ENCODE data around the gene ACACB.
"Not testable (repeated sequence)": the region's sequence is repeated elsewhere in the genome, so short reads cannot be mapped to it uniquely, and the experiment has no call there.

Gene ACACB

DNA sequence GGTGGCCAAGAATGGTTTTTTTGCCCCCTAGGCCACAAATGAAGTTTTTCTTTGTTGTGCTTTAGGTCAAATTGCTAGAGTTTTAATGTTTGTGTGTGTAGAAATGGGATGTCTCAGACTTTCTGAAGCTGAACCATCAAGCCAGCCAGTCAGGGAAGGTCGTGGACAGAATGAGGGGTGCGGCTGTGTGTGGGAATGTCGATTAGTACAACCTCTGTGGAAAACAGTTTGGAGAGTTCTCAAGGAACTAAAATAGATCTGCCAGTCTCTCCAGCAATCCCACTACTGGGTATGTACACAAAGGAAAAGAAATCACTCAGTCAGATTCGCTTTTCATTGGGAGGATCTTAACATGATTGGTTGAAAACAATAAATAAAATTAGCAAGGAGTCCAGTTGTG lies 44.5 kb downstream of the ACACB start:
- CTCF ChIA-PET = no interaction called here
- H3K36me3 Mint-ChIP-seq = no peaks in the 10 kb centered on the region
- no peak for DNase-seq
- no peak overlapping the region for H3K4me3 Mint-ChIP-seq
- no peaks in the 10 kb centered on the region for H3K27me3 Mint-ChIP-seq
- peaks cover 4% of the 10 kb centered on the region for H3K4me1 Mint-ChIP-seq
- H3K27ac Mint-ChIP-seq = no peak overlapping the region
- no peaks in the 10 kb centered on the region for H3K9me3 Mint-ChIP-seq

DNA sequence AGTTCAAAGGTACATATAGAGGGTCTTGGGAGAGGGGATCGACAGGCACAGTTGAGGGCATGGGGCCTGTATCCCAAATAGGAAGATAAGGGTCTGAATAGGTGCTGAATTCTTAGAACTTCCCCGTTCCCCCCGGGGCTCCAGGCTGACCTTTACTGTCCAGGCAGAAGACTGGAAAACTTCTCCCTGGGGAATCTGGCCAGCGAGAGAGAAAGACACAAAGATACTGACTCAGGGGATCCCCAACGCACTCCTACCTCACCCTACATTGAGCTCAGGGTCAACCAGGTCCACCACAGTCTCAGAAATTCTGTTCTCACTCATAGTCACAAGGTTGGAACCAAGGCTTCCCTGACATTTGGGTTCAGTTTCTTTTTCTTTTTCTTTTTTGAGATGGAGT lies 46.2 kb downstream of the ACACB start:
- peaks cover under 1% of the 10 kb centered on the region for H3K36me3 Mint-ChIP-seq
- H3K4me1 Mint-ChIP-seq = peaks cover 2% of the 10 kb centered on the region
- no peak for DNase-seq
- no peaks in the 10 kb centered on the region for H3K27me3 Mint-ChIP-seq
- no peaks in the 10 kb centered on the region for H3K9me3 Mint-ChIP-seq
- no peak overlapping the region for H3K4me3 Mint-ChIP-seq
- CTCF ChIA-PET = no interaction called here
- H3K27ac Mint-ChIP-seq = no peak overlapping the region

DNA sequence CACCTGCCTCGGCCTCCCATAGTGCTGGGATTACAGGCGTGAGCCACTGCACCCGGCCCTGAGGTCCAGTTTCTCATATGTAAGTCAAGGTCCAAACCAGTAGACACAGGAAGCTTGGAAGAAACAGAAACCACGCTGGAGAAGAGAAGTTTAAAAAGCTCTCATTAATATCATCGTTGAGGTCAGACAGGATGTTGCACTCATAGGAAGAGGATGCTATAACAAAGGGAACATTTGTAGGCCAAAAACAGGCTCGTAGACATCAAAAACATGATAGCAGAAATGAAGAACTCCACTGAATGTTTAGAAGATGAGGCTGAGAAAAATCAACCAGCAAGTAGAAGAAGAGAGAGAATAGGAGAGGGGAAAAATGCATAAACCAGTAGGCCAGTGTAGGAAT lies 46.8 kb downstream of the ACACB start:
- Mint-ChIP-seq H3K27ac (no peak overlapping the region), H3K36me3 (peaks cover 6% of the 10 kb centered on the region), H3K4me1 (peaks cover 2% of the 10 kb centered on the region), H3K4me3 (no peak overlapping the region), H3K9me3 (no peaks in the 10 kb centered on the region), H3K27me3 (no peaks in the 10 kb centered on the region)
- DNase-seq = no peak
- CTCF ChIA-PET = no interaction called here

DNA sequence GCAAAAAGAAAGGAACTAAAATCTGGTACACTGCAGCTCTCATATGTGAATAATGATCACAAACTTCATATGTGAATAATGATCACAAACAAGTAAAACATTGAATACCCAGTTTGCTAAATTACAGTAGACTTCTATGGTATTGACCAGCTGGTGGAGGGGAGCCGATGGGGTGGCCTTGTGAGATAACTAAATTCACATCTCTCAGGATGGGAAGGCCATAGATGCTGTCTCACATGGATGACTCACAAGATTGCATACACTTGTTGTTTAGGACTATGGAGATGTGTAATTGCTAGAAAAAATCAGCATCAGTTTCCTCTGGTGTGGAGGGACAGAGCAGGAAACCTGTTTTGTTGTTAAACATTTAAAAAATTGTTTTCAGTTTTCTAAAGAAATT lies 49.2 kb downstream of the ACACB start:
- no peak overlapping the region for H3K27ac Mint-ChIP-seq
- peaks cover 2% of the 10 kb centered on the region for H3K4me1 Mint-ChIP-seq
- no peaks in the 10 kb centered on the region for H3K9me3 Mint-ChIP-seq
- H3K36me3 Mint-ChIP-seq = peaks cover 8% of the 10 kb centered on the region
- H3K4me3 Mint-ChIP-seq = no peak overlapping the region
- CTCF ChIA-PET = no interaction called here
- DNase-seq = no peak
- no peaks in the 10 kb centered on the region for H3K27me3 Mint-ChIP-seq

DNA sequence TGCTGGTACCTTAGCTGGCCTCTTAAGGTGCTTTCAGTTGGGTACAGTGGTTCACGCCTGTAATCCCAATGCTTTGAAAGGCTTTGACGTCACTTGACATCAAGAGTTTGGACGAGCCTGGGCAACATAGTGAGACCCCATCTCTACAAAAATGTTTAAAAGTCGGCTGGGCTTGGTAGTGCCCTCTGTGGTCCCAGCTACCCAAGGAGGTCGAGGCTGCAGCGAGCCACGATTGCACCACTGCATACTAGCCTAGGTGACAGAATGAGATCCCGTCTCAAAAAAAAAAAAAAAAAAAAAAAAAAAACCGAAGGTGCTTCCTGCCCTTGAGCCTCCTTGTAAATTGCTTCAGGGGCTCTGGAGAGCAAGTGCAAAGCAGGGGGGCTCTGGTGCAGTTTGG lies 50.0 kb downstream of the ACACB start:
- no peak overlapping the region for H3K27ac Mint-ChIP-seq
- DNase-seq = no peak
- H3K9me3 Mint-ChIP-seq = no peaks in the 10 kb centered on the region
- peaks cover 2% of the 10 kb centered on the region for H3K4me1 Mint-ChIP-seq
- no peaks in the 10 kb centered on the region for H3K27me3 Mint-ChIP-seq
- peaks cover 8% of the 10 kb centered on the region for H3K36me3 Mint-ChIP-seq
- CTCF ChIA-PET = interaction anchor here (0.7 kb wide), 1 partner anchor 54 kb away, joined by 3 read pairs; no protein-coding TSS in a partner anchor
- no peak overlapping the region for H3K4me3 Mint-ChIP-seq

DNA sequence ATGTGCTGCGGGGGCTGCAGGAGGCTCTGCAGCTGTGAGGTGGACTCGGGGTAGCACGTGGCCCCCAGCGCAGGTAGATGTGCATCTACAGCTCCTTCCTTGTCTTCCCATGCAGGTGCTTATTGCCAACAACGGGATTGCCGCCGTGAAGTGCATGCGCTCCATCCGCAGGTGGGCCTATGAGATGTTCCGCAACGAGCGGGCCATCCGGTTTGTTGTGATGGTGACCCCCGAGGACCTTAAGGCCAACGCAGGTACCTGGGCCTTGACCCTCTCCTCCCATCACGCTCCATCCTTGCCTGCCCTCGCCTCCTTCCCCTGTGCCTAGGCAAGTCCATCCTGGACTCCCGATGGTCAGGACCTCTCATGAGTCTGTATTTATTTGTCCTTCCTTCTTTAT lies 51.4 kb downstream of the ACACB start:
- H3K4me1 Mint-ChIP-seq = peaks cover 2% of the 10 kb centered on the region
- no peak for DNase-seq
- H3K27me3 Mint-ChIP-seq = no peaks in the 10 kb centered on the region
- CTCF ChIA-PET = no interaction called here
- no peak overlapping the region for H3K27ac Mint-ChIP-seq
- H3K4me3 Mint-ChIP-seq = no peak overlapping the region
- H3K9me3 Mint-ChIP-seq = peaks cover 1% of the 10 kb centered on the region
- H3K36me3 Mint-ChIP-seq = peaks cover 21% of the 10 kb centered on the region

DNA sequence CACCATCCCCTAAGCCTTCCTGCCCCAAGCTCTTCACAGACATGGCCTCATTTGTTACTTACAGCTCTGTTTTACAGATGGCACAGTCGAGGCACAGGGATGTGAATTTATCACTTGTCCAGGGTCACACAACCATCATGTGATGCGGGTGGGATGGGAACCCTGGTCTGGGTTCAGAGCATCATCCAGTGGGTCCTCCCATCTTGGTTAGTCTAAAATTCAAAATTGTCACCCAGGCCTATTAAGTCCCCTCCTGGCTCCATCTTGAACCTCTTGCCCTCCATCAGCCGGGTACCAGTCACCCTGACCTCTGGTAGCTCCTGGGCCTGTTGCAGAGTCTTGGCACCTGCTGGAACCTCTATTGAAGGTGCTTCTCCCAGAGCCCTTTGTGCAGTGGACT lies 52.9 kb downstream of the ACACB start:
- no peak overlapping the region for H3K27ac Mint-ChIP-seq
- peaks cover 27% of the 10 kb centered on the region for H3K36me3 Mint-ChIP-seq

DNA sequence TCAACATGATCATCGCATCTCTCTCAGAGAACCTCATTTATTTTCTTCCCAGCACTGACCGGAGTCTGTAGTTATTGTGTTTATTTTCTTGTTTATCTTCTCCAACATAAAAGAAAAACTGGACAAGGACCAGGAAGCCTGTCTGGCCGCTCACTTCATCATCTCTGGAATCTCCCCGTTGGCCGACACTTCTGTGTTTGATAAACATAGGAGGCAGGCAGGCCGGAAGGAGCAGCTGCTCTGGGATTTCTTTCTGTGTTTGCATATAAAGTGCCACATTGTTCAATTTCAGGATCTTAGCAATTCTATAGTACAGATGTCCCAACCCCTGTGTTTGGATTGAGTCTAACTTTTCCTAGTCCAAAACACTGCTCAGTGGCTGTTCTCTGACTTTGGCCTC lies 53.3 kb downstream of the ACACB start:
- no peak overlapping the region for H3K27ac Mint-ChIP-seq
- no peaks in the 10 kb centered on the region for H3K27me3 Mint-ChIP-seq
- peaks cover 3% of the 10 kb centered on the region for H3K9me3 Mint-ChIP-seq
- H3K36me3 Mint-ChIP-seq = peaks cover 28% of the 10 kb centered on the region
- no peak for DNase-seq
- H3K4me3 Mint-ChIP-seq = no peak overlapping the region
- H3K4me1 Mint-ChIP-seq = no peaks in the 10 kb centered on the region
- CTCF ChIA-PET = no interaction called here

More for the DNA sequence above, 52.9 kb downstream of the ACACB start:
- Mint-ChIP-seq H3K9me3 (peaks cover 3% of the 10 kb centered on the region), H3K4me1 (no peaks in the 10 kb centered on the region), H3K27me3 (no peaks in the 10 kb centered on the region), H3K4me3 (no peak overlapping the region)
- CTCF ChIA-PET = no interaction called here
- no peak for DNase-seq

DNA sequence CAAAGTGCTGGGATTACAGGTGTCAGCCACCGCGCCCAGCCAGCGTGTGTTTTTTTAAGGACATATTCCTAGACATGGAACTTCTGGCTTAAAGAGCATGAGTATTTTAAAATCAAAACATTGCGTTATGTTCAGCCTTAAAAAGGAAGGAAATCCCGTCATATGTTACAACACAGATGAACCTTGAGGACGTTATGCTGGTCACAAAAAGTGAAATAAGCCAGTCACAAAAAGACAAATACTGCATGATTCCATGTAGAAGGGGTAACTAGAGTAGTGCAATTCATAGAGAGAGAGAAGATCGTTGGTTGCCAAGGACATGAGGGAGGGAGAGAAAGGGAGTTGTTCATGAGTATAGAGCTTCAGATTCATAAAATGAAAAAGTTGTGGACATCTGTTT lies 53.9 kb downstream of the ACACB start:
- Mint-ChIP-seq H3K27me3 (no peaks in the 10 kb centered on the region), H3K4me3 (no peak overlapping the region), H3K9me3 (peaks cover 3% of the 10 kb centered on the region), H3K36me3 (peaks cover 28% of the 10 kb centered on the region), H3K27ac (no peak overlapping the region), H3K4me1 (no peaks in the 10 kb centered on the region)
- DNase-seq = no peak
- CTCF ChIA-PET = no interaction called here

DNA sequence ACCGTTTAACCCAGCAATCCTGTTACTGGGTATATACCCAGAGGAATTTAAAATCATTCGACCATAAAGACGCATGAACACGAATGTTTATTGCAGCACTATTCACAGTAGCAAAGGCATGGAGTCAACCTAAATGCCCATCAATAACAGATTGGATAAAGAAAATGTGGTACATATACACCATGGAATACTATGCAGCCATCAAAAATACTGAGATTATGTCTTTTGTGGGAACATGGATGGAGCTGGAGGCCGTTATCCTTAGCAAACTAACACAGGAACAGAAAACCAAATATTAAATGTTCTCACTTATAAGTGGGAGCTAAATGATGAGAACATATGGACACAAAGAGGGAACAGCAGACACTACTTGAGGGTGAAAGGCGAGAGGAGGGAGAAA lies 56.4 kb downstream of the ACACB start:
- DNase-seq, H3K4me1 Mint-ChIP-seq, H3K4me3 Mint-ChIP-seq, H3K9me3 Mint-ChIP-seq, CTCF ChIA-PET, H3K27me3 Mint-ChIP-seq, H3K27ac Mint-ChIP-seq: not testable (repeated sequence)
- peaks cover 26% of the 10 kb centered on the region for H3K36me3 Mint-ChIP-seq

DNA sequence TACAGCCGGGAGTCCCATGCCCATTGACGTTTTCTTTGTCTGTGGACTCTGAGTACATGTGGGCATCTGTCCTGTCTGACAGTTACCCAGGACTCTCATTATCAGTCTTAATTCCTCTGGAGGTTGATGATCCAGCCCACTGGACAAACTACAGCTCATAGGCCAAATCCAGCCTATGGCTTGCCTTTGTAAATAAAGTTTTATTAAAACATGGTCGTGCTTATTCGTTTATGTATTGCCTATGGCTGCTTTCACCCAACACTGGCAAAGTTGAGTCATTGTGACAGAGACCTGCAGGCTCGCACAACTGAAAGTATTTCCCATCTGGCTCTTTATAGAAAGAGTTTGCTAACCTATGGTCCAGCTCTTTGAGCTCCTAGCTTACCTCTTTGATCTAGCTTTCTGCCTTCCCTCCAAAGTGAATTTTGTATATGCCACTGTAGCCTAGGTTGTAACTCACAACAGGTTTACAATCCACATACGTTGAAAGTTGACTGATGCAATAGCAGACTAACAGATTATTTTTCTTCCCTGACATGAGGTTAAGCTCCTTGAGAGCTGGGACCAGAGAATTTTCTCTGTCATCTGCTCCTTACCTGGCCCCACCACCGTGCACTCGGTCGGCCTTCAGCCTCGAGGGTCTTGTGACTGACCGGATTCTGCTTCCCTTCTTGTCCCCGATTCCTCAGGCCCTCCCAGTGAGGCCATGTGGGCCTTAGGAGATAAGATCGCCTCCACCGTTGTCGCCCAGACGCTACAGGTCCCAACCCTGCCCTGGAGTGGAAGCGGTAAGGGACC lies 57.3 kb downstream of the ACACB start:
- Mint-ChIP-seq H3K27ac (no peak overlapping the region), H3K4me1 (no peaks in the 10 kb centered on the region), H3K4me3 (no peak overlapping the region), H3K36me3 (peaks cover 23% of the 10 kb centered on the region), H3K27me3 (no peaks in the 10 kb centered on the region), H3K9me3 (peaks cover 3% of the 10 kb centered on the region)
- DNase-seq = no peak
- CTCF ChIA-PET = interaction anchor here (0.6 kb wide), 1 partner anchor 18 kb away, joined by 4 read pairs; no protein-coding TSS in a partner anchor

DNA sequence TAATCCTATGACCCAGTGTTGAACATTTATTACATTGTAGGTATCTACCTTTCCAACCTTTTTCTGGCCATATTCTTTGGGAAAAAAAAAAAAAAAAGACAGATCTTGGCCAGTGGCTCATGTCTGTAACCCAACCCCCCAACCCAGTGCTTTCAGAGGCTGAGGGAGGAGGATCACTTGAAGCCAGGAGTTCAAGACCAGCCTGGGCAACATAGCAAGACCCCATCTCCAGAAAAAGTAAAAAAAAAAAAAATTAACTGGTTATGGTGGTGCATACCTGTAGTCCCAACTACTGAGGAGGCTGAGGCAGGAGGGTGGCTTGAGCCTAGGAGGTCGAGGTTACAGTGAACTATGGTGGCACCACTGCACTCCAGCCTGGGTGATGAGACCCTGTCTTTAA lies 58.1 kb downstream of the ACACB start:
- Mint-ChIP-seq H3K9me3 (peaks cover 3% of the 10 kb centered on the region), H3K27ac (no peak overlapping the region), H3K4me3 (no peak overlapping the region), H3K4me1 (no peaks in the 10 kb centered on the region), H3K27me3 (no peaks in the 10 kb centered on the region), H3K36me3 (peaks cover 23% of the 10 kb centered on the region)
- CTCF ChIA-PET = interaction anchor here (0.6 kb wide), 1 partner anchor 17 kb away, joined by 4 read pairs; no protein-coding TSS in a partner anchor
- DNase-seq = no peak

DNA sequence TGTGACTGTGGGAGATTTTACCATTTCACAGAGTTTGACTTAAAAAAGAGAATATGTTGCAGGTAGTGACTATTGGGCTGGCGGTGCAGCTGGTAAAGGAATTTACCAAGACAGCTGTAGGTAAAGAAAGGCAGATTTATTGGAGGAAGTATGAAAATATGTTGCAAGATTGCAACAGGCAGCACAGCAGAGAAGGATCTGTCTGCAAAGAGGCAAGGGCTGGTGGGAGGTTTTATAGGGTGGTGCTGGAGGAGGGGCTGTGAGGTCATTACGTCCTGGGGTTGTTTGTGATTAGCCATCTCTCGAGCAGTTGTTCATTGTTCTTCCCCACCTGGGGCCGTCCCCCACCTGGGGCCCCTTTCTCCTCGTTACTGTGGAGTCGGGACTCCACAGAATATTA lies 62.1 kb downstream of the ACACB start:
- Mint-ChIP-seq H3K4me1 (no peaks in the 10 kb centered on the region), H3K9me3 (no peaks in the 10 kb centered on the region), H3K27ac (no peak overlapping the region), H3K4me3 (no peak overlapping the region), H3K27me3 (no peaks in the 10 kb centered on the region), H3K36me3 (peaks cover 8% of the 10 kb centered on the region)
- CTCF ChIA-PET = interaction anchor here (0.7 kb wide), 1 partner anchor 67 kb away, joined by 3 read pairs; no protein-coding TSS in a partner anchor
- DNase-seq = no peak

DNA sequence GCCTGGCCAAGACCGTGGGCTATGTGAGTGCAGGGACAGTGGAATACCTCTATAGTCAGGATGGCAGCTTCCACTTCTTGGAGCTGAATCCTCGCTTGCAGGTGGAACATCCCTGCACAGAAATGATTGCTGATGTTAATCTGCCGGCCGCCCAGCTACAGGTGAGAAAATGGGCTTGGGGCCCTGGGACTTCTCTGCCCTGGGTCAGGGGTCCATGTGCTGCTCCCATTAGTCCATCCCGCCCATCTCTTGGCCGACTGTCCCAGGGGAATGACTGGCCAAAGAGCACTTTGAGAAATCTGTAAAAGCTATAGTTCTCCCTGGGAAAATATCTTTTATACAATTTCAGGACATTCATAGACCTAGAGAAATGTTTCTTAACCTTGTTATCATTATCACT lies 63.5 kb downstream of the ACACB start:
- Mint-ChIP-seq H3K36me3 (peaks cover 3% of the 10 kb centered on the region), H3K4me3 (no peak overlapping the region), H3K27me3 (no peaks in the 10 kb centered on the region), H3K27ac (no peak overlapping the region), H3K9me3 (no peaks in the 10 kb centered on the region), H3K4me1 (no peaks in the 10 kb centered on the region)
- no peak for DNase-seq
- CTCF ChIA-PET = no interaction called here

DNA sequence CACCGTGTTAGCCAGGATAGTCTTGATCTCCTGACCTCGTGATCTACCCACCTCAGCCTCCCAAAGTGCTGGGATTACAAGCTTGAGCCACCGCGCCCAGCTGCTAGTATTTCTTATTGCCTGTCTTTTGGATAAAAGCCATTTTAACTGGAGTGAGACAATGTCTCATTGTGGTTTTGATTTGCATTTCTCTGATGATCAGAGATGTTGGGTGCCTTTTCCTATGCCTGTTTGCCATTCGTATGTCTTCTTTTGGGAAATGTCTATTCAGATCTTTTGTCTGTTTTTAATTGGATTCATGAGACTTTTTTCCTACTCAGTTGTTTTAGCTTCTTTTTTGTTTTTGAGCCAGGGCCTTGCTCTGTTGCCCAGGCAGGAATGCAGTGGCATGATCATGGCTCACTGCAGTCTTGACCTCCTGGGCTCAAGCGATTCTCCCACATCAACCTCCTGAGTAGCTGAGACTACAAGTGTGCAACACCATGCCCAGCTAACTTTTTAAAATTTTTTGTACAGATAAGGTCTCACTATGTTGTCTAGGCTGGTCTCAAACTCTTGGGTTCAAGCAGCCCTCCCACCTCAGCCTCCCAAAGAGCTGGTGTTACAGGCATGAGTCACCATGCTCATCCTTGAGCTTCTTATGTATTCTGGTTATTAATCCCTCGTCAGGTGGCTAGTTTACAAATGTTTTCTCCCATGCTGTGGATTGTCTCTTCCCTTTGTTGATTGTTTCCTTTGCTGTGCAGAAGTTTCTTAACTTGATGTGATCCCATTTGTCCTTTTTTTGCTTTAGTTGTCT lies 65.9 kb downstream of the ACACB start:
- CTCF ChIA-PET = no interaction called here
- Mint-ChIP-seq H3K9me3 (no peaks in the 10 kb centered on the region), H3K4me1 (no peaks in the 10 kb centered on the region), H3K4me3 (no peak overlapping the region), H3K27ac (no peak overlapping the region), H3K27me3 (no peaks in the 10 kb centered on the region), H3K36me3 (peaks cover 3% of the 10 kb centered on the region)
- no peak for DNase-seq

Measured in activated naive CD4-positive, alpha-beta T cell treated with anti-CD3 and anti-CD28 coated beads, Interleukin-2, amount 10 ng/mL, durations not matched to agents 7 days and 5 days (primary cell).